DMS153 (cell line): ENCODE results near the gene CITED4.
"Not testable (repeated sequence)": the region's sequence is repeated elsewhere in the genome, so short reads cannot be mapped to it uniquely, and the experiment has no call there.

Experiments used
- DNase-seq: peaks from one replicate; lab custom pipeline; 2025; lab: John Stamatoyannopoulos, UW

CITED4 gene

GRCh38 chr1:40862008-40862863 is at the start of gene CITED4:
Gene CITED4 (minus strand): TSS chr1:40862363. CDS start chr1:40862127, 236 bp downstream.
- DNase-seq: peak; percentile 98

DNA sequence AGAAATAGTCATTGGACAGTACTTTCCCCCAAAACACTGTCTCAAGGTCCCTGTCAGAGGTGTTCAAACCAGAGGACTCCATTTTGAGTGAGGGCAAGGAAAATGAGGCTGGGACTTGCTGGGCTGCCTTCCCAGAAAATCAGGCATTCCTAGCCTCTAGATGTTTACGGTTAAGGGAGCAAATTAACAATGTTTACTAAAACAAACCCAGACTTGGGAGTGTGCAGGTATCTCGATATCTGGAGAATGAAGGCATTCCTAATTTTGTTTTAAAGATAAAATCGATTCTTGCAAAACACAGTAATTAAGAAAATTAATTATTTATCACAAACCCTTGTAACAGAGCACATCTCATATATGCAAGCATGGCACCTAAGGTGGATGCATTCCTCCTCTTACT is 48.9 kb upstream of the CITED4 start:
- no peak for DNase-seq

- DNase-seq: no peak
These were observed 47.1 kb upstream of the CITED4 start for GRCh38 chr1:40909281-40909680.

DNA sequence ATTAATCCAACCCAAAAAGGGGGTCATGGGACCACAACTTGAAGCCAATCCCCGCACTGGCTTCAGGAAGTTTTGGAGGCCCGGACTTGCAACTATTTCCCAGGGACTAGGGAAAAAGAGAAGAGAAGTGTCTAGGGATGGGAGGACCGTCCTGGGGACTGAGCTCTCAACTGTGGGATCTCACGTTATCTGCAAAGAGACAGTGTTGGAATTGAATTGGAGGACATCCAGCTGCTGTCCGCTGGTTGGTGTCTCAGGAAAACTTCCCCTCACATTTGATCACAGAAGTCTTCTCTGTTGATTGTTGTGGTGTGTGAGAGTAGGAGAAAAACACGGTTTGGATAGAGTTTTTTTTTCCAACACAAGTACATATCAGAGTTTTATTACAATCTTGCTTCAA is 46.2 kb upstream of the CITED4 start:
- DNase-seq: no peak

DNA sequence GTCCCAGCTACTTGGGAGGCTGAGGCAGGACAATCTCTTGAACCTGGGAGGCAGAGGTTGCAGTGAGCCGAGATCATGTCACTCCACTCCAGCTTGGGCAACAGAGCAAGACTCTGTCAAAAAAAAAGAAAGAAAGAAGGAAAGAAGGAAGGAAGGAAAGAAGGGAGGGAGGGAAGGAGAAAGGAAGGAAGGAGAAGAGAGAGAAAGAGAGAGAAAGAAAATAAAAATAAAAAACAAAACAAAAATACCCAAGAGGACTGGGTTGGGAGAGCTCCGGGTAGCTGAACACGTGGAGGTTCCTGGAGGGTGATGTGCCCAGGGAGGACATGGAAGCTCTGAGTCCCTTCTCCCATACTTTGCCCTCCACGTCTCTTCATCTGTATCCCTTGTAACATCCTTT is 45.7 kb upstream of the CITED4 start:
- DNase-seq: no peak

- DNase-seq: no peak
These were observed 44.7 kb upstream of the CITED4 start for GRCh38 chr1:40906781-40907400.

DNA sequence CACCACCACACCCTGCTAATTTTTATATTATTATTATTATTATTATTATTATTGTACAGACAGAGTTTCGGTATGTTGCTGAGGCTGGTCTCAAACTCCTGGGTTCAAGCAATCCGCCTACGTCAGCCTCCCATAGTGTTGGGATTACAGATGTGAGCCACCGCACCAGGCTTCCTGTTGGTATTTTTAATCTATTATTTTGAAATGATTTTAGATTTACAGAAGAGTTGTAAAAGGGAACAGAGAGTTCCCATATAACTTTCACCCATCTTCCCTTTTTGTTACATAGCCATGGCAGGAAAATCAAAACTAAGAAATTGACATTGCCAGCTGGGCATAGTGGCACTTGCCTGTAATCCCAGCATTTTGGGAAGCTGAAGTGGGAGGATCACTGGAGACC is 42.9 kb upstream of the CITED4 start:
- no peak for DNase-seq

DNA sequence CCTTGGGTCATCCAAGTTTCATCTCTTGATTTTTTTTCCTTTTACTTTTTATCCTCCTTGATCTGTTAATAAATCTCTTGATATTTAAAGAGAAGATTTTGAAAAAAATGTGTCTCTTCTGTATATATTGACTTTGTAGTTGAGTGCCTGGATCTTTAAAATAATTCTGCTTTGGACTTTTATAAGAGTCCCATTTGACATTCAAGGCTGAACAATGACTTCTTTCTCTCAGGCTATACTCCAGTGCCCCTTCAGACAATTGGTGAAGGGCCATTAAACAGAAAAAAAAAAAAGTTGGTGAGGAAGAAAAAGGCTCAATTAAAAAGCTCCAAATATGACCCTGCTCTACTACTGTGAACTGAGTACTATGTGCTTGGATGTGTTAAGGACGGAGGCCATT is 40.9 kb upstream of the CITED4 start:
- no peak for DNase-seq

- no peak for DNase-seq
These were observed 40.0 kb upstream of the CITED4 start for GRCh38 chr1:40901886-40902852.

GRCh38 chr1:40899230-40899870 is 37.2 kb upstream of the CITED4 start:
- DNase-seq: no peak

GRCh38 chr1:40898431-40898901 is 36.3 kb upstream of the CITED4 start:
- DNase-seq: no peak

DNA sequence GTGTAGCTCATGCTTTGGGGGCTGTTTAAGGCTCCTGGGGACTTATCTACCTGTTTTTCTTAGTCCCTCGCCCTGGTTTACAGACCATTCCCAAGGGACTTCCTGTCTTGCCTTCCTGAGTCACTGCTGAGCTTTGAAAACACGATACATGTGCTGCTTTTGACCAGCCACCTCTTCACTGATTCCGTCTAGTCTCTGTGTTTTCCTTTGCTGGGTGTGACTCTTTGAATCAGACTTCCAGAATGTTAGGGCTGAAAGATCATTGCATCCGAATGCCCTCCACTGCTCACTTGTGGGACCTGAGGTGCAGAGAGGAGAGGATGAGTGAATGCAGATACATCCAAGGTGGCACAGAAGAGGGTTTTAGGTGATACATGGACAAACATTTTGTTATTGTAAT is 35.4 kb upstream of the CITED4 start:
- DNase-seq: no peak

GRCh38 chr1:40896482-40896881 is 34.3 kb upstream of the CITED4 start:
- DNase-seq: no peak

GRCh38 chr1:40895601-40896000 is 33.4 kb upstream of the CITED4 start:
- no peak for DNase-seq

GRCh38 chr1:40894858-40895257 is 32.7 kb upstream of the CITED4 start:
- DNase-seq: not testable (repeated sequence)

- no peak for DNase-seq
These were observed 32.3 kb upstream of the CITED4 start for GRCh38 chr1:40894455-40894854.

DNA sequence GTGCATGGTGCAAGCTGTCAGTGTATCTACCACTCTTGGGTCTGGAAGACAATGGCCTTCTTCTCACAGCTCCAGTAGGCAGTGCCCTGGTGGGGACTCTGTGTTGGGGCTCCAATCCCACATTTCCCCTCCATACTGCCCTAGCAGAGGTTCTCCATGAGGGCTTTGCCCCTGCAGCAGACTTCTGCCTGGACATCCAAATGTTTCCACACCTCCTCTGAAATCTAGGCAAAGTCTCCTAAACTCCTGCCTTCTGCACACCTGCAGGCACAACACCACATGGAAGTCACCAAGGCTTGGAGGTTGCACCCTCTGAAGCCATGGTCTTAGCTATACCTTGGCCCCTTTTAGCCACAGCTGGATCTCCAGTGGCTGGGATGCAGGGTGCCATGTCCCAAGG is 31.8 kb upstream of the CITED4 start:
- no peak for DNase-seq

DNA sequence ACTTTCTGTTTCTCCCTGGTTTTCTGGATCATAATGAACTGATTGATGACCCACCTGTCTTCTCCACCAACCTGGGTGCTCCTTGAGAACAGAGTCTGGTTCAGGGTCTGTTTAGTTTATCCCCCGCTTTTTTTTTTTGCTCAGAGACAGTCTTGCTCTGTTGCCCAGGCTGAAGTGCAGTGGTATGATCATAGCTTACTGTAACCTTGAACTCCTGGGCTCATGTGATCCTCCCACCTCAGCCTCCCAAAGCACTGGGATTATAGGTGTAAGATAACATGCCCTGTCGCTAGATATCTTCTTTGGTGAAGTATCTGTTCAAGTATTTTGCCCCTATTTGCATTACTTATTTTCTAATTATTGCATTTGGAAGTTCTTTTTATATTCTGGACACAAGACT is 30.2 kb upstream of the CITED4 start:
- no peak for DNase-seq

GRCh38 chr1:40890771-40891170 is 28.6 kb upstream of the CITED4 start:
- DNase-seq: no peak

GRCh38 chr1:40887652-40888051 is 25.5 kb upstream of the CITED4 start:
- no peak for DNase-seq

GRCh38 chr1:40887012-40887378 is 24.8 kb upstream of the CITED4 start:
- DNase-seq: no peak
